ENCODE measurements around the gene ACTR1A. TPM values are rescaled to one million over a fixed set of nuclear protein-coding genes. Genes with fewer than 3 reads are reported as not detected.

ACTR1A gene
- total RNA-seq, 4 donors from 2014 or later, result 38.7 to 106 (median 70.9) TPM

DNA sequence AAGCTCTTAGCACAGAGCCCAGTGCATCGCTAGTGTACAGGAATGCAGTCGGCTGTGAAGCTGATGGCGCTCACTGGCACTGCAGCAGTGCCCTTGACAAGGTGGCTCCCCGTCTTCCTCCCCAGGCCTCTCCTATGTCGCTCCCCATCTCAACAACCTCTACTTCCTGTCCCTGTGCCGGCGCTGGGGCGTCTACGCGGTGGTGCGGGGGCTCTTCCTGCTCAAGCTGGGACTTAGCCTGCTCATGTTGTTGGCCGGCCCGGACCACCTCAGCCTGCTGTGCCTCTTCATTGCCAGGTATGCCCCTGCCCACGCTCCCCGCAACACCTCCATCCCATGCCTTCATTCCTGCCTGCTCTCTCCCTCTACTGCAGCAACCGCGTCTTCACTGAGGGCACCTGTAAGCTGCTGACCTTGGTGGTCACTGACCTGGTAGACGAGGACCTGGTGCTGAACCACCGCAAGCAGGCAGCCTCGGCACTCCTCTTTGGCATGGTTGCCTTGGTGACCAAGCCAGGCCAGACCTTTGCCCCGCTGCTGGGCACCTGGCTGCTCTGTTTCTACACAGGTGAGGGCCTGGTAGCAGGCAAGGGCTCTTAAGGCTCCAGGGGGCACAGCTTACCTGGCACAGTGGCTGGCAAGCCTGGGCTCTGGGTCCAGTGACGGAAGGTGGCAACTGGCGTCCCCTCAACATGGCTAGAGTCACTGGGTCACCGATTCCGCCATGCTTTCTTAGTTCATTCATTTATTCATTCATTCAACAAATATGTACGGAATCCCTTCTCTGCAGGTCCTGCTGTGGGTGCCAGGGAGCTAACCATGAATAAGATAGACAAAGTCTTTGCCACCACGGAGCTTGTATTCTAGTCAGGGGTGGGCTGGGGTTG lies 28.8 kb downstream of the ACTR1A start:
- Histone ChIP-seq H3K36me3 (no peaks in the 10 kb centered on the region), H3K9me3 (no peaks in the 10 kb centered on the region), H3K4me3 (no peak overlapping the region), H3K27me3 (no peaks in the 10 kb centered on the region), H3K4me1 (no peaks in the 10 kb centered on the region), H3K27ac (no peak overlapping the region)
- intact Hi-C loops (cut with DNase I; ENCODE audit: low total_unique reads), result no loop called here
- TF ChIP-seq POLR2A (IDR thresholded peaks at IDR 0.05), result no peak
- TF ChIP-seq, protein P1, sequence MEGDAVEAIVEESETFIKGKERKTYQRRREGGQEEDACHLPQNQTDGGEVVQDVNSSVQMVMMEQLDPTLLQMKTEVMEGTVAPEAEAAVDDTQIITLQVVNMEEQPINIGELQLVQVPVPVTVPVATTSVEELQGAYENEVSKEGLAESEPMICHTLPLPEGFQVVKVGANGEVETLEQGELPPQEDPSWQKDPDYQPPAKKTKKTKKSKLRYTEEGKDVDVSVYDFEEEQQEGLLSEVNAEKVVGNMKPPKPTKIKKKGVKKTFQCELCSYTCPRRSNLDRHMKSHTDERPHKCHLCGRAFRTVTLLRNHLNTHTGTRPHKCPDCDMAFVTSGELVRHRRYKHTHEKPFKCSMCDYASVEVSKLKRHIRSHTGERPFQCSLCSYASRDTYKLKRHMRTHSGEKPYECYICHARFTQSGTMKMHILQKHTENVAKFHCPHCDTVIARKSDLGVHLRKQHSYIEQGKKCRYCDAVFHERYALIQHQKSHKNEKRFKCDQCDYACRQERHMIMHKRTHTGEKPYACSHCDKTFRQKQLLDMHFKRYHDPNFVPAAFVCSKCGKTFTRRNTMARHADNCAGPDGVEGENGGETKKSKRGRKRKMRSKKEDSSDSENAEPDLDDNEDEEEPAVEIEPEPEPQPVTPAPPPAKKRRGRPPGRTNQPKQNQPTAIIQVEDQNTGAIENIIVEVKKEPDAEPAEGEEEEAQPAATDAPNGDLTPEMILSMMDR (IDR thresholded peaks at IDR 0.05), result no peak
- DNase-seq, result no peak

DNA sequence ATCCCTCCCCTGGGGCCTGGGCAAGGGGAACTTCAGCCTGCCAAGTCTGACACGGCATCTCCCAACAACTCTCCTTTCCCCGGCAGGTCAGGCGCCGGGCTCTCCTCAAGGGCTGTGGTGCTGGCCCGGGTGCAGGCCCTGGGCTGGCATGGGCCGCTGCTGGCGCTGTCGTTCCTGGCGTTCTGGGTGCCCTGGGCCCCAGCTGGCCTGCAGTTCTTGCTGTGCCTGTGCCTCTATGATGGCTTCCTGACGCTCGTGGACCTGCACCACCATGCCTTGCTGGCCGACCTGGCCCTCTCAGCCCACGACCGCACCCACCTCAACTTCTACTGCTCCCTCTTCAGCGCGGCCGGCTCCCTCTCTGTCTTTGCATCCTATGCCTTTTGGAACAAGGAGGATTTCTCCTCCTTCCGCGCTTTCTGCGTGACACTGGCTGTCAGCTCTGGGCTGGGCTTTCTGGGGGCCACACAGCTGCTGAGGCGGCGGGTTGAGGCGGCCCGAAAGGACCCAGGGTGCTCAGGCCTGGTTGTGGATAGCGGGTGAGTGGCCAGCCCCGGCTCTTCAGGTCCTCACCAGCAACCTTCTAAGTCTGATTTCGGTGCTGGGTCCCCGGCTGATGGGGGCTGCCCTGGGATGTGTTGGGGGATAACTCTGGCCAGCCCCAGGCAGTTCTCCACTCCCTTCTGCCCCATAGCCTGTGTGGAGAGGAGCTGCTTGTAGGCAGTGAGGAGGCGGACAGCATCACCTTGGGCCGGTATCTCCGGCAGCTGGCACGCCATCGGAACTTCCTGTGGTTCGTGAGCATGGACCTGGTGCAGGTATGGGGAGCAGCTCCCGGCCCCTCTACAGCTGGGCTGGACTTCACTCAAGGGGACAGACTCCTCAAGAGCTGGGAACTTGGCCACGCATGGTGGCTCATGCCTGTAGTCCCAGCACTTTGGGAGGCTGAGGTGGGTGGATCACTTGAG lies 31.6 kb downstream of the ACTR1A start:
- no peak overlapping the region for H3K27ac ChIP-seq
- DNase-seq, result no peak
- intact Hi-C loops (cut with DNase I; ENCODE audit: low total_unique reads), result no loop called here
- no peaks in the 10 kb centered on the region for H3K36me3 ChIP-seq
- H3K27me3 ChIP-seq, result no peaks in the 10 kb centered on the region
- H3K4me3 ChIP-seq, result no peak overlapping the region
- TF ChIP-seq, protein P1 (IDR thresholded peaks at IDR 0.05), result no peak
- no peak for TF ChIP-seq POLR2A (IDR thresholded peaks at IDR 0.05)
- H3K4me1 ChIP-seq, result no peaks in the 10 kb centered on the region
- no peaks in the 10 kb centered on the region for H3K9me3 ChIP-seq

DNA sequence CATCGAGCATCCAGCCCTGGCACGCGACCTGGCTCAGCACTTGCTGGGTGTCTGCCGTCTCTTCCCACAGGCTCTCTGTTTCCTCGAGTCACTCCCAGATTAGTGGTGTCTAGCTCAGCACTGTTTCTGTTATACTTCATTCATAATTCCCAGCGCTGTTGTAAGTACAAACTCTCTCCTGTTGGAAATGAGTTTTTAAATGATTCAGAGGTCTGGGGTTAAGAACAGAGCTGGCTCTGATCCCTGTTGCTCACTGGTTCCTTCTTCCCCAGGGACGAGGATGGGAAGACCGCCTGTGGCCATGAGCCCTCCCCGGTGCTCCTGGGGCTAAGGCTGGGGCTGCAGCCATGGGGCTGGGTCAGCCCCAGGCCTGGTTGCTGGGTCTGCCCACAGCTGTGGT lies 33.8 kb downstream of the ACTR1A start:
- no peak overlapping the region for H3K27ac ChIP-seq
- intact Hi-C loops (cut with DNase I; ENCODE audit: low total_unique reads), result no loop called here
- DNase-seq, result no peak
- no peaks in the 10 kb centered on the region for H3K9me3 ChIP-seq
- H3K4me1 ChIP-seq, result no peaks in the 10 kb centered on the region
- no peak overlapping the region for H3K4me3 ChIP-seq
- H3K27me3 ChIP-seq, result no peaks in the 10 kb centered on the region
- no peaks in the 10 kb centered on the region for H3K36me3 ChIP-seq
- TF ChIP-seq, protein P1 (IDR thresholded peaks at IDR 0.05), result no peak
- no peak for TF ChIP-seq POLR2A (IDR thresholded peaks at IDR 0.05)

DNA sequence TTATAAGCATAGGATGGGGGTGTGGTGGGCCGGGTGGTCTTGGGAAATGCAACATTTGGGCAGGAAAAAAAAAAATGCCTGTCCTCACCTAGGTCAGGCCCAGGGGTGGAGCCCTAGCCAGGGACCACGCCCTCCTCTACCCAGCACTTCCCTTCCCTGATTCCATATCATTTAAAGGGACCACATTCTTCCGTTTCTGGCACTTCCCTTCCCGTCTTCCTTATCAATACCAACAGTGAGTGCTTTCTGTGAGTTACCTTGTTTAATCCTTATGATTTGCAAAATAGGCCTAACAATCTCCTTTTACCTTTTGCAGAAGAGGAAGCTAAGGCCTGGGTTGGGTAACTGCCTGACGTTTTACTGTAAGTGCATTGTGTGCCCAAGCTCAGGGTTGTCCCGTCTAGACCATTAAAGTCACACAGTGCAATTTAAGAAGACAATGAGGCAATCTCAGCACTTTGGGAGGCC lies 34.5 kb downstream of the ACTR1A start:
- Histone ChIP-seq H3K36me3 (no peaks in the 10 kb centered on the region), H3K4me3 (no peak overlapping the region), H3K27me3 (no peaks in the 10 kb centered on the region), H3K9me3 (no peaks in the 10 kb centered on the region), H3K27ac (no peak overlapping the region), H3K4me1 (no peaks in the 10 kb centered on the region)
- no peak for TF ChIP-seq POLR2A (IDR thresholded peaks at IDR 0.05)
- TF ChIP-seq, protein P1 (IDR thresholded peaks at IDR 0.05), result no peak
- intact Hi-C loops (cut with DNase I; ENCODE audit: low total_unique reads), result no loop called here
- DNase-seq, result no peak
